ENCODE results near the gene PID1. TPM values are rescaled to one million over a fixed set of nuclear protein-coding genes. Genes with fewer than 3 reads are reported as not detected.

PID1 gene
- total and polyA plus RNA-seq, 4 donors: 13.3 to 52.0 (median 45.7) TPM

GRCh38 chr2:229244975-229245374, 26.1 kb downstream of the PID1 start:
- no peak overlapping the region for H3K4me3 ChIP-seq (ENCODE audit: low read depth in 1 of 3, low read length in 3 of 3)
- H3K9ac ChIP-seq (ENCODE audit: low read depth in 1 of 2, low read length in 2 of 2): no peak overlapping the region
- H3K9me3 ChIP-seq (ENCODE audit: control insufficient read depth in 4 of 4, low read length in 3 of 4): peaks cover 1 to 5% (median 4%) of the 10 kb centered on the region in 4 donors
- DNase-seq (ENCODE audit: low spot score): no peak
- no peaks in the 10 kb centered on the region for H3K27me3 ChIP-seq (ENCODE audit: control insufficient read depth in 4 of 4, insufficient read depth in 4 of 4, low read length in 3 of 4)
- H3K4me1 ChIP-seq (ENCODE audit: control insufficient read depth in 4 of 4, insufficient read depth in 4 of 4, low read length in 3 of 4): peaks cover 0 to 9% (median 6%) of the 10 kb centered on the region in 4 donors
- peaks cover 0 to 7% (median 3%) of the 10 kb centered on the region in 4 donors for H3K36me3 ChIP-seq (ENCODE audit: control insufficient read depth in 4 of 4, insufficient read depth in 3 of 4, low read depth in 1 of 4, low read length in 3 of 4)
- H3K27ac ChIP-seq (ENCODE audit: low read depth in 1 of 2, low read length in 2 of 2): no peak overlapping the region
- TF ChIP-seq SP1 (IDR thresholded peaks at IDR 0.05) (no peak), FOXA1 (IDR thresholded peaks at IDR 0.05) (no peak), YY1 (IDR thresholded peaks at IDR 0.05) (no peak), HNF4G (IDR thresholded peaks at IDR 0.05) (no peak), FOXA2 (IDR thresholded peaks at IDR 0.05) (no peak), JUND (IDR thresholded peaks at IDR 0.05) (no peak), MAX (IDR thresholded peaks at IDR 0.05) (no peak), TAF1 (conservative IDR thresholded peaks at IDR 0.05) (no peak), EGR1 (IDR thresholded peaks at IDR 0.05; ENCODE audit: low read depth in 2 of 2) (no peak), CTCF (IDR thresholded peaks at IDR 0.05; ENCODE audit: low read depth, low read length, missing input control) (no peak), GABPA (IDR thresholded peaks at IDR 0.05 in 1 of 2, conservative IDR thresholded peaks at IDR 0.05 in 1 of 2) (no peak), HNF4A (conservative IDR thresholded peaks at IDR 0.05) (no peak), RAD21 (IDR thresholded peaks at IDR 0.05) (no peak), NR2F2 (IDR thresholded peaks at IDR 0.05) (no peak)
- WGBS: 94% methylated on average over 2 of the region's 2 CpGs

GRCh38 chr2:229243890-229244560, 27.1 kb downstream of the PID1 start:
- no peaks in the 10 kb centered on the region for H3K27me3 ChIP-seq (ENCODE audit: control insufficient read depth in 4 of 4, insufficient read depth in 4 of 4, low read length in 3 of 4)
- no peak overlapping the region for H3K4me3 ChIP-seq (ENCODE audit: low read depth in 1 of 3, low read length in 3 of 3)
- H3K36me3 ChIP-seq (ENCODE audit: control insufficient read depth in 4 of 4, insufficient read depth in 3 of 4, low read depth in 1 of 4, low read length in 3 of 4): peaks cover 0 to 9% (median 4%) of the 10 kb centered on the region in 4 donors
- no peak overlapping the region for H3K9ac ChIP-seq (ENCODE audit: low read depth in 1 of 2, low read length in 2 of 2)
- H3K27ac ChIP-seq (ENCODE audit: low read depth in 1 of 2, low read length in 2 of 2): no peak overlapping the region
- peaks cover 1 to 6% (median 5%) of the 10 kb centered on the region in 4 donors for H3K9me3 ChIP-seq (ENCODE audit: control insufficient read depth in 4 of 4, low read length in 3 of 4)
- no peak for TF ChIP-seq SP1 (IDR thresholded peaks at IDR 0.05)
- no peak for TF ChIP-seq HNF4G (IDR thresholded peaks at IDR 0.05)
- TF ChIP-seq TAF1 (conservative IDR thresholded peaks at IDR 0.05): no peak
- no peak for TF ChIP-seq HNF4A (conservative IDR thresholded peaks at IDR 0.05)
- no peak for TF ChIP-seq FOXA1 (IDR thresholded peaks at IDR 0.05)
- TF ChIP-seq ATF3 (IDR thresholded peaks at IDR 0.05): no peak
- TF ChIP-seq REST (IDR thresholded peaks at IDR 0.05): no peak
- TF ChIP-seq CTCF (IDR thresholded peaks at IDR 0.05; ENCODE audit: low read depth, low read length, missing input control): no peak
- no peak for TF ChIP-seq FOXA2 (IDR thresholded peaks at IDR 0.05)
- no peak for TF ChIP-seq RAD21 (IDR thresholded peaks at IDR 0.05)
- TF ChIP-seq RXRA (IDR thresholded peaks at IDR 0.05): no peak
- TF ChIP-seq ZBTB33 (IDR thresholded peaks at IDR 0.05): no peak
- TF ChIP-seq JUND (IDR thresholded peaks at IDR 0.05): no peak
- no peak for TF ChIP-seq YY1 (IDR thresholded peaks at IDR 0.05)
- no peak for TF ChIP-seq EGR1 (IDR thresholded peaks at IDR 0.05; ENCODE audit: low read depth in 2 of 2)
- TF ChIP-seq NR2F2 (IDR thresholded peaks at IDR 0.05): no peak
- no peak for TF ChIP-seq GABPA (IDR thresholded peaks at IDR 0.05 in 1 of 2, conservative IDR thresholded peaks at IDR 0.05 in 1 of 2)
- peaks cover 0 to 9% (median 6%) of the 10 kb centered on the region in 4 donors for H3K4me1 ChIP-seq (ENCODE audit: control insufficient read depth in 4 of 4, insufficient read depth in 4 of 4, low read length in 3 of 4)
- no peak for DNase-seq (ENCODE audit: low spot score)
- WGBS: 52% methylated on average over 2 of the region's 2 CpGs
